ENCODE results near the gene PRSS57. TPM values are rescaled to one million over a fixed set of nuclear protein-coding genes. Genes with fewer than 3 reads are reported as not detected.

PRSS57 gene
- total and polyA plus RNA-seq, 4 donors = 0.10 to 2.0 (median 0.60) TPM; not detected in 1

GRCh38 chr19:734716-735115 lies 39.5 kb upstream of the PRSS57 start:
- ATAC-seq (ENCODE audit: insufficient read depth, low FRiP score) = no peak
- H3K36me3 ChIP-seq (ENCODE audit: control insufficient read depth in 4 of 4, insufficient read depth in 4 of 4, low read length in 4 of 4) = peaks cover 0 to 9% (median 2%) of the 10 kb centered on the region in 4 donors
- H3K27me3 ChIP-seq (ENCODE audit: control insufficient read depth in 3 of 3, insufficient read depth in 3 of 3, low read length in 2 of 3) = no peaks in the 10 kb centered on the region
- H3K9ac ChIP-seq (ENCODE audit: insufficient read depth in 1 of 2, low read length in 2 of 2) = no peak overlapping the region
- DNase-seq = no peak
- no peaks in the 10 kb centered on the region for H3K4me1 ChIP-seq (ENCODE audit: control insufficient read depth in 5 of 5, insufficient read depth in 5 of 5, low read length in 5 of 5)
- 82 to 85% methylated on average over 13 of the region's 13 CpGs for WGBS, 2 donors
- H3K9me3 ChIP-seq (ENCODE audit: control insufficient read depth in 4 of 4, insufficient read depth in 3 of 4, low read length in 3 of 4) = peaks cover 0 to 2% (median 0%) of the 10 kb centered on the region in 4 donors
- no peak overlapping the region for H3K4me3 ChIP-seq
- no peak overlapping the region for H3K27ac ChIP-seq (ENCODE audit: low read depth in 1 of 2, low read length in 1 of 2)
- TF ChIP-seq, protein P1, sequence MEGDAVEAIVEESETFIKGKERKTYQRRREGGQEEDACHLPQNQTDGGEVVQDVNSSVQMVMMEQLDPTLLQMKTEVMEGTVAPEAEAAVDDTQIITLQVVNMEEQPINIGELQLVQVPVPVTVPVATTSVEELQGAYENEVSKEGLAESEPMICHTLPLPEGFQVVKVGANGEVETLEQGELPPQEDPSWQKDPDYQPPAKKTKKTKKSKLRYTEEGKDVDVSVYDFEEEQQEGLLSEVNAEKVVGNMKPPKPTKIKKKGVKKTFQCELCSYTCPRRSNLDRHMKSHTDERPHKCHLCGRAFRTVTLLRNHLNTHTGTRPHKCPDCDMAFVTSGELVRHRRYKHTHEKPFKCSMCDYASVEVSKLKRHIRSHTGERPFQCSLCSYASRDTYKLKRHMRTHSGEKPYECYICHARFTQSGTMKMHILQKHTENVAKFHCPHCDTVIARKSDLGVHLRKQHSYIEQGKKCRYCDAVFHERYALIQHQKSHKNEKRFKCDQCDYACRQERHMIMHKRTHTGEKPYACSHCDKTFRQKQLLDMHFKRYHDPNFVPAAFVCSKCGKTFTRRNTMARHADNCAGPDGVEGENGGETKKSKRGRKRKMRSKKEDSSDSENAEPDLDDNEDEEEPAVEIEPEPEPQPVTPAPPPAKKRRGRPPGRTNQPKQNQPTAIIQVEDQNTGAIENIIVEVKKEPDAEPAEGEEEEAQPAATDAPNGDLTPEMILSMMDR (IDR thresholded peaks at IDR 0.05; ENCODE audit: control extremely low read depth, extremely low read depth) = no peak

GRCh38 chr19:732148-733069 lies 37.2 kb upstream of the PRSS57 start:
- H3K27me3 ChIP-seq (ENCODE audit: control insufficient read depth in 3 of 3, insufficient read depth in 3 of 3, low read length in 2 of 3) = no peaks in the 10 kb centered on the region
- peaks cover 0 to 7% (median 0%) of the 10 kb centered on the region in 5 donors for H3K4me1 ChIP-seq (ENCODE audit: control insufficient read depth in 5 of 5, insufficient read depth in 5 of 5, low read length in 5 of 5)
- TF ChIP-seq, protein P1 (IDR thresholded peaks at IDR 0.05; ENCODE audit: control extremely low read depth, extremely low read depth) = no peak
- peaks cover 0 to 9% (median 2%) of the 10 kb centered on the region in 4 donors for H3K36me3 ChIP-seq (ENCODE audit: control insufficient read depth in 4 of 4, insufficient read depth in 4 of 4, low read length in 4 of 4)
- H3K9ac ChIP-seq (ENCODE audit: insufficient read depth in 1 of 2, low read length in 2 of 2) = no peak overlapping the region
- no peak overlapping the region for H3K27ac ChIP-seq (ENCODE audit: low read depth in 1 of 2, low read length in 1 of 2)
- WGBS, 2 donors = 69 to 75% methylated on average over 24 of the region's 24 CpGs
- ATAC-seq (ENCODE audit: insufficient read depth, low FRiP score) (no peak), DNase-seq (peak; percentile 62 to 82 (median 69))
- peaks cover 0 to 2% (median 0%) of the 10 kb centered on the region in 4 donors for H3K9me3 ChIP-seq (ENCODE audit: control insufficient read depth in 4 of 4, insufficient read depth in 3 of 4, low read length in 3 of 4)
- H3K4me3 ChIP-seq = no peak overlapping the region

DNA sequence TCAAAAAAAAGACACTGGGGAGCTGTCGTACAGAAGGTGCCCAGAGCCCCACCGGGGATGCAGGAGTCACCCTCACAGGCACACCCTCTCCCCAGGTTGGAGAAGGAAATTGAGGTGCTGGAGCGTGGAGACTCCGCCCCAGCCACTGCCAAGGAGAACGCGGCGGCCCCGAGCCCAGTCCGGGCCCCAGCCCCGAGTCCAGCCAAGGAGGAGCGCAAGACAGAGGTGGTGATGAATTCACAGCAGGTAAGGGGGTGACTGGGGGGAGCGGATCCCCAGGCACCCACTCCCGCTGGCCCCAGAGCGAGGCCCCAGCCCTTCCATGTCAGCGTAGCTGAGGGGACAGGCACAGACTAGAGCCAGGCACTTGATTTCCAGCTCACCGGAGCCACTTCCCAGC lies 35.7 kb upstream of the PRSS57 start:
- ATAC-seq (ENCODE audit: insufficient read depth, low FRiP score) = no peak
- H3K27me3 ChIP-seq (ENCODE audit: control insufficient read depth in 3 of 3, insufficient read depth in 3 of 3, low read length in 2 of 3) = no peaks in the 10 kb centered on the region
- no peak overlapping the region for H3K9ac ChIP-seq (ENCODE audit: insufficient read depth in 1 of 2, low read length in 2 of 2)
- peaks cover 0 to 6% (median under 1%) of the 10 kb centered on the region in 4 donors for H3K36me3 ChIP-seq (ENCODE audit: control insufficient read depth in 4 of 4, insufficient read depth in 4 of 4, low read length in 4 of 4)
- H3K4me1 ChIP-seq (ENCODE audit: control insufficient read depth in 5 of 5, insufficient read depth in 5 of 5, low read length in 5 of 5) = peaks cover 0 to 8% (median 3%) of the 10 kb centered on the region in 5 donors
- WGBS, 2 donors = 95 to 97% methylated on average over 16 of the region's 16 CpGs
- H3K4me3 ChIP-seq = no peak overlapping the region
- peaks cover 0 to 2% (median 0%) of the 10 kb centered on the region in 4 donors for H3K9me3 ChIP-seq (ENCODE audit: control insufficient read depth in 4 of 4, insufficient read depth in 3 of 4, low read length in 3 of 4)
- H3K27ac ChIP-seq (ENCODE audit: low read depth in 1 of 2, low read length in 1 of 2) = no peak overlapping the region
- DNase-seq = peak in 1 of 3 donors; percentile 10
- TF ChIP-seq, protein P1 (IDR thresholded peaks at IDR 0.05; ENCODE audit: control extremely low read depth, extremely low read depth) = no peak

Data from lung (tissue), 12 donors.